Activated CD8-positive, alpha-beta memory T cell treated with anti-CD3 and anti-CD28 coated beads, Interleukin-2, amount 50 U/mL, for 4 hours (primary cell): ENCODE data around the gene POMGNT1.
"Not testable (repeated sequence)": the region's sequence is repeated elsewhere in the genome, so short reads cannot be mapped to it uniquely, and the experiment has no call there.

Source experiments
- DNase-seq: peaks from one replicate; pipeline ENCODE4 v3.0.0-alpha.2; 2020

The POMGNT1 gene

GRCh38 chr1:46197964-46198811 lies at the start of gene POMGNT1:
Gene POMGNT1, minus strand, starts transcription at chr1:46198434. Its CDS starts 613 bp downstream, at chr1:46197821.
- peak; percentile 73 for DNase-seq

GRCh38 chr1:46247436-46248121 lies 49.3 kb upstream of the POMGNT1 start, which contains the start of gene RAD54L:
Gene RAD54L, plus strand, starts transcription at chr1:46247763. Its CDS starts 643 bp downstream, at chr1:46248406.
- peak; percentile 96 for DNase-seq

GRCh38 chr1:46246548-46247435 lies 48.6 kb upstream of the POMGNT1 start:
- peak; percentile 68 for DNase-seq

GRCh38 chr1:46246136-46246535 lies 47.9 kb upstream of the POMGNT1 start:
- DNase-seq, result not testable (repeated sequence)

- DNase-seq, result no peak
Measured at GRCh38 chr1:46244656-46245371, 46.6 kb upstream of the POMGNT1 start.

- DNase-seq, result not testable (repeated sequence)
Measured at GRCh38 chr1:46243831-46244230, 45.6 kb upstream of the POMGNT1 start.

- DNase-seq, result no peak
Measured at GRCh38 chr1:46242918-46243317, 44.7 kb upstream of the POMGNT1 start.

- not testable (repeated sequence) for DNase-seq
Measured at GRCh38 chr1:46241733-46242132, 43.5 kb upstream of the POMGNT1 start.

- not testable (repeated sequence) for DNase-seq
Measured at GRCh38 chr1:46238865-46239264, 40.6 kb upstream of the POMGNT1 start.

GRCh38 chr1:46236882-46237281 lies 38.6 kb upstream of the POMGNT1 start:
- no peak for DNase-seq

- DNase-seq, result not testable (repeated sequence)
Measured at GRCh38 chr1:46231231-46231630, 33.0 kb upstream of the POMGNT1 start.

GRCh38 chr1:46224966-46225365 lies 26.7 kb upstream of the POMGNT1 start:
- DNase-seq, result no peak

GRCh38 chr1:46223472-46223943 lies 25.3 kb upstream of the POMGNT1 start:
- DNase-seq, result peak; percentile 55

GRCh38 chr1:46223055-46223454 lies 24.8 kb upstream of the POMGNT1 start:
- not testable (repeated sequence) for DNase-seq

GRCh38 chr1:46221749-46222148 lies 23.5 kb upstream of the POMGNT1 start:
- no peak for DNase-seq

- DNase-seq, result no peak
Measured at GRCh38 chr1:46220808-46221207, 22.6 kb upstream of the POMGNT1 start.

- DNase-seq, result no peak
Measured at GRCh38 chr1:46219551-46220520, 21.6 kb upstream of the POMGNT1 start.

GRCh38 chr1:46218443-46218842 lies 20.2 kb upstream of the POMGNT1 start:
- DNase-seq, result no peak

GRCh38 chr1:46215504-46215903 lies 17.3 kb upstream of the POMGNT1 start:
- DNase-seq, result no peak

- no peak for DNase-seq
Measured at GRCh38 chr1:46211051-46211450, 12.8 kb upstream of the POMGNT1 start.

- DNase-seq, result no peak
Measured at GRCh38 chr1:46210561-46210960, 12.3 kb upstream of the POMGNT1 start.
